Ramos (cell line): Measurements from ENCODE around the gene ESR2.
"Not testable (repeated sequence)": the region's sequence is repeated elsewhere in the genome, so short reads cannot be mapped to it uniquely, and the experiment has no call there.

Source experiments
- in situ Hi-C: fragments of 300-500 bp; cut with MboI; formaldehyde crosslinking; loops from one replicate; pipeline ENCODE4 v1.14.3; 2022; ENCODE audit warnings: low sequenced_read_pairs; ENCODE audit not compliant: unreplicated experiment

The ESR2 gene

GRCh38 chr14:64201921-64202545 is 92.1 kb downstream of the ESR2 start:
- in situ Hi-C loops, result no loop called here

GRCh38 chr14:64201296-64201695 is 92.9 kb downstream of the ESR2 start:
- in situ Hi-C loops, result no loop called here

- in situ Hi-C loops, result no loop called here
These were observed 94.0 kb downstream of the ESR2 start for GRCh38 chr14:64200170-64200569.

GRCh38 chr14:64198486-64198885 is 95.7 kb downstream of the ESR2 start:
- in situ Hi-C loops, result no loop called here

- in situ Hi-C loops, result no loop called here
These were observed 96.2 kb downstream of the ESR2 start for GRCh38 chr14:64197996-64198395.

GRCh38 chr14:64196814-64197411 is 97.3 kb downstream of the ESR2 start:
- in situ Hi-C loops, result no loop called here

GRCh38 chr14:64196056-64196455 is 98.1 kb downstream of the ESR2 start:
- in situ Hi-C loops, result no loop called here

GRCh38 chr14:64195199-64195598 is 99.0 kb downstream of the ESR2 start:
- in situ Hi-C loops, result no loop called here

- in situ Hi-C loops, result no loop called here
These were observed 99.8 kb downstream of the ESR2 start for GRCh38 chr14:64194404-64194803.

- in situ Hi-C loops, result no loop called here
These were observed 100.3 kb downstream of the ESR2 start for GRCh38 chr14:64193821-64194220.

GRCh38 chr14:64191756-64192155 is 102.4 kb downstream of the ESR2 start:
- in situ Hi-C loops, result no loop called here

GRCh38 chr14:64190974-64191502 is 103.1 kb downstream of the ESR2 start:
- in situ Hi-C loops, result no loop called here

GRCh38 chr14:64187331-64187730 is 106.8 kb downstream of the ESR2 start:
- in situ Hi-C loops, result no loop called here

- in situ Hi-C loops, result no loop called here
These were observed 107.7 kb downstream of the ESR2 start for GRCh38 chr14:64186231-64187129.

- in situ Hi-C loops, result no loop called here
These were observed 109.0 kb downstream of the ESR2 start for GRCh38 chr14:64185184-64185583.

- in situ Hi-C loops, result no loop called here
These were observed 110.0 kb downstream of the ESR2 start for GRCh38 chr14:64184103-64184729.

- in situ Hi-C loops, result not testable (repeated sequence)
These were observed 111.3 kb downstream of the ESR2 start for GRCh38 chr14:64182908-64183307.

GRCh38 chr14:64178814-64179213 is 115.4 kb downstream of the ESR2 start:
- in situ Hi-C loops, result no loop called here

- in situ Hi-C loops, result no loop called here
These were observed 117.8 kb downstream of the ESR2 start for GRCh38 chr14:64176330-64176729.

GRCh38 chr14:64174922-64175782 is 119.0 kb downstream of the ESR2 start:
- in situ Hi-C loops, result no loop called here
